Measurements from ENCODE around the gene GPR21. TPM values are rescaled to one million over a fixed set of nuclear protein-coding genes. Genes with fewer than 3 reads are reported as not detected.

The GPR21 gene
- total RNA-seq, 1 donor: 1.4 TPM

DNA sequence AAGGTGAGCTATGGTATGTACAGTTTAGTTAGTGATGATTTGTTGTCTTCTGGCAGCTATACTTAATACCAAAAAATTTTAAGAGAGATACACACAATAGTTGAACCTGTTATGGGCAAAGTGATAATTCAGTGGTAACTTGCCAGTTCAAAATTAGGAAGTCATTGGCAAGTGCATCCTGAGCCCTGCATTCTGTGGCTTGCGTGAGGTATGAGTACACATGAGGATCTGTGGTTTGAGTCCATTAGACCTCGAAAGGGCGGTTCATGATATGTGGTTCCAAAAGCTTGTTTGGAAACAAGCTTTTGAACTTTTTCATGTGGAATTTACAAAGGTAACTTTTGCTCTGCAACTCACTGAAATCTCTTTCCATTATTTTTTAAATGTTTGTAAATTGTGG, 47.0 kb downstream of the GPR21 start:
- H3K9me3 ChIP-seq (ENCODE audit: low read depth, low read length): no peaks in the 10 kb centered on the region
- peaks cover 13% of the 10 kb centered on the region for H3K36me3 ChIP-seq (ENCODE audit: insufficient read depth, low read length)

DNA sequence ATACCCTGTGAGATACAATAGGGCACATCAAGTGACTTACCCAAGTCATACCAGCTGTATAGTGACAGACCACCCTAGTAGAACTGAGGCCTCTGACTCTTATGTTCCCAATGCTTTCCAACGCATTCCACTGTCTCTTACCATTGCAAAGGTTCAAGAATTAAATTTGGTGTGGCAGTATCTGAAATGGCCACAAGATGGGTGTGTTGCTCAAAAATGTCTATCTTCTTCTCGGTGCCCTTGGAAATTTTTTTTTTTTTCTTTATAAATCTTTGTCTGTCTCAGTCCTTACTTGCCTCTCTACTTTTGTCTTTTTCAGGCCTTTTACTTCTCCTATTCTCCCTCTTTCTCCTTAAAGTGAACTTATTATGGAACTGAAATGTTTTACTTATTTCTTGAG, 48.4 kb downstream of the GPR21 start:
- Histone ChIP-seq H2AFZ (ENCODE audit: low read length) (no peak overlapping the region), H3K4me1 (ENCODE audit: insufficient read depth, low read length) (no peaks in the 10 kb centered on the region), H3K9me3 (ENCODE audit: low read depth, low read length) (no peaks in the 10 kb centered on the region), H3K79me2 (ENCODE audit: insufficient read depth, low read length) (no peaks in the 10 kb centered on the region), H3K27me3 (ENCODE audit: insufficient read depth, low read length) (no peaks in the 10 kb centered on the region), H3K27ac (ENCODE audit: low read depth, low read length) (no peak overlapping the region), H3K4me3 (ENCODE audit: insufficient read depth, low read length) (no peak overlapping the region), H4K20me1 (ENCODE audit: insufficient read depth, low read length) (no peaks in the 10 kb centered on the region), H3K4me2 (ENCODE audit: insufficient read depth, low read length) (no peak overlapping the region), H3K36me3 (ENCODE audit: insufficient read depth, low read length) (peaks cover 13% of the 10 kb centered on the region)
- DNase-seq (ENCODE audit: insufficient read length, low spot score, missing footprints): peak; percentile 37
- TF ChIP-seq, protein P1, sequence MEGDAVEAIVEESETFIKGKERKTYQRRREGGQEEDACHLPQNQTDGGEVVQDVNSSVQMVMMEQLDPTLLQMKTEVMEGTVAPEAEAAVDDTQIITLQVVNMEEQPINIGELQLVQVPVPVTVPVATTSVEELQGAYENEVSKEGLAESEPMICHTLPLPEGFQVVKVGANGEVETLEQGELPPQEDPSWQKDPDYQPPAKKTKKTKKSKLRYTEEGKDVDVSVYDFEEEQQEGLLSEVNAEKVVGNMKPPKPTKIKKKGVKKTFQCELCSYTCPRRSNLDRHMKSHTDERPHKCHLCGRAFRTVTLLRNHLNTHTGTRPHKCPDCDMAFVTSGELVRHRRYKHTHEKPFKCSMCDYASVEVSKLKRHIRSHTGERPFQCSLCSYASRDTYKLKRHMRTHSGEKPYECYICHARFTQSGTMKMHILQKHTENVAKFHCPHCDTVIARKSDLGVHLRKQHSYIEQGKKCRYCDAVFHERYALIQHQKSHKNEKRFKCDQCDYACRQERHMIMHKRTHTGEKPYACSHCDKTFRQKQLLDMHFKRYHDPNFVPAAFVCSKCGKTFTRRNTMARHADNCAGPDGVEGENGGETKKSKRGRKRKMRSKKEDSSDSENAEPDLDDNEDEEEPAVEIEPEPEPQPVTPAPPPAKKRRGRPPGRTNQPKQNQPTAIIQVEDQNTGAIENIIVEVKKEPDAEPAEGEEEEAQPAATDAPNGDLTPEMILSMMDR (IDR thresholded peaks at IDR 0.05; ENCODE audit: extremely low read depth, low read depth, low read length): peak; percentile 69

More for the DNA sequence above, 47.0 kb downstream of the GPR21 start:
- no peaks in the 10 kb centered on the region for H4K20me1 ChIP-seq (ENCODE audit: insufficient read depth, low read length)
- TF ChIP-seq, protein P1 (IDR thresholded peaks at IDR 0.05; ENCODE audit: extremely low read depth, low read depth, low read length): no peak
- H3K4me1 ChIP-seq (ENCODE audit: insufficient read depth, low read length): no peaks in the 10 kb centered on the region
- no peak overlapping the region for H2AFZ ChIP-seq (ENCODE audit: low read length)
- H3K4me3 ChIP-seq (ENCODE audit: insufficient read depth, low read length): no peak overlapping the region
- H3K79me2 ChIP-seq (ENCODE audit: insufficient read depth, low read length): no peaks in the 10 kb centered on the region
- DNase-seq (ENCODE audit: insufficient read length, low spot score, missing footprints): no peak
- no peak overlapping the region for H3K4me2 ChIP-seq (ENCODE audit: insufficient read depth, low read length)
- H3K27ac ChIP-seq (ENCODE audit: low read depth, low read length): no peak overlapping the region
- no peaks in the 10 kb centered on the region for H3K27me3 ChIP-seq (ENCODE audit: insufficient read depth, low read length)

DNA sequence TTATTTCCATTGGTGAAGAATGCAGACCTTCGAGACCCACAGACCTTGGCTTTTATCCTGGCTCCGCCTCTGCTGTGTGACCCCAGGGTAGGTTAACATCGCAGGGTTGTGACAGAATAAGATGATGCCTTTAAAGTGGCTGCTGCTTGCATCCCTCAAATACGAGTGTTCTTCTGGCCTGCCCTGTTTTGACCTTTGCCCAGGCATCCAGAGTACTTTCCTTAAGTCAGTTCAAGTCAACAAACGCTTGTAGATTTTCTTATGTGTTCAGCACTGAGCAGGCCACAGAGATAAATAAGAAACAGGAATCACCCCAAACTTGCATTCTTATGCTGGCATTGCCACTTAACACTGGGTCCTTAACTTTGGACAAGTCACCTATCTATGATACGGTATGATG, 50.2 kb downstream of the GPR21 start:
- Histone ChIP-seq H3K36me3 (ENCODE audit: insufficient read depth, low read length) (peaks cover 8% of the 10 kb centered on the region), H3K79me2 (ENCODE audit: insufficient read depth, low read length) (no peaks in the 10 kb centered on the region), H3K4me2 (ENCODE audit: insufficient read depth, low read length) (no peak overlapping the region), H2AFZ (ENCODE audit: low read length) (no peak overlapping the region), H3K27me3 (ENCODE audit: insufficient read depth, low read length) (no peaks in the 10 kb centered on the region), H3K4me1 (ENCODE audit: insufficient read depth, low read length) (no peaks in the 10 kb centered on the region), H3K27ac (ENCODE audit: low read depth, low read length) (no peak overlapping the region), H3K9me3 (ENCODE audit: low read depth, low read length) (no peaks in the 10 kb centered on the region), H4K20me1 (ENCODE audit: insufficient read depth, low read length) (no peaks in the 10 kb centered on the region), H3K4me3 (ENCODE audit: insufficient read depth, low read length) (no peak overlapping the region)
- no peak for DNase-seq (ENCODE audit: insufficient read length, low spot score, missing footprints)
- TF ChIP-seq, protein P1 (IDR thresholded peaks at IDR 0.05; ENCODE audit: extremely low read depth, low read depth, low read length): no peak

DNA sequence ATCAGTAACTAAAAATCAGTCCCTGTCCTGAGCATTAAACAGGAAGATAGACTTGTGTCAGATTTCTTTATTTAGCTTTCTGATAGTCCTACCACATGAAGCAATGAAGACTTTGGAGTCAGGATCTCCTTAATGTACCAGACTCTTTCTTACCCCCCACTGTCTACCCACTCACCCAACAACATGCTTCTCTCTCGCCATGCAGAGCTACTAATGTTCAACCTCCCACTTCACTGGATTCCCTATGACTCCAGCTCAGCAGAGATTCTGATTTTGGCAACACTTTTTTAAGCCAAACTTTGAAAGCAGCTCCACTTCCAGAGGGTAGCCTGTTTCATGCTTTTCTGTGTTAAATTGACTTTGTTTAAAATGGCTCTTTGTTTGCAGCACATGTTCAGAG, 50.8 kb downstream of the GPR21 start:
- H3K4me3 ChIP-seq (ENCODE audit: insufficient read depth, low read length): no peak overlapping the region
- peaks cover 8% of the 10 kb centered on the region for H3K36me3 ChIP-seq (ENCODE audit: insufficient read depth, low read length)
- H4K20me1 ChIP-seq (ENCODE audit: insufficient read depth, low read length): no peaks in the 10 kb centered on the region
- H3K79me2 ChIP-seq (ENCODE audit: insufficient read depth, low read length): no peaks in the 10 kb centered on the region
- no peak overlapping the region for H3K27ac ChIP-seq (ENCODE audit: low read depth, low read length)
- no peaks in the 10 kb centered on the region for H3K9me3 ChIP-seq (ENCODE audit: low read depth, low read length)
- H3K4me2 ChIP-seq (ENCODE audit: insufficient read depth, low read length): no peak overlapping the region
- H2AFZ ChIP-seq (ENCODE audit: low read length): no peak overlapping the region
- no peaks in the 10 kb centered on the region for H3K4me1 ChIP-seq (ENCODE audit: insufficient read depth, low read length)
- TF ChIP-seq, protein P1 (IDR thresholded peaks at IDR 0.05; ENCODE audit: extremely low read depth, low read depth, low read length): no peak
- no peaks in the 10 kb centered on the region for H3K27me3 ChIP-seq (ENCODE audit: insufficient read depth, low read length)
- DNase-seq (ENCODE audit: insufficient read length, low spot score, missing footprints): no peak

Small RNAs within 50 kb of the gene (small RNA-seq; reads per million reads assigned to genes)
- gene GPR21: not detected

Other genes starting within 250 kb of the GPR21 start
- gene OR5C1, start 244.7 kb upstream of the GPR21 start, total RNA-seq: not detected in 2 replicates
- not detected in 2 replicates for gene OR1K1, start 233.5 kb upstream of the GPR21 start, total RNA-seq
- gene PDCL, start 205.1 kb upstream of the GPR21 start, total RNA-seq: 31.8 and 37.3 TPM in 2 replicates
- 49.2 and 52.5 TPM in 2 replicates for gene RC3H2, start 128.3 kb upstream of the GPR21 start, total RNA-seq
- gene ZBTB6, start 120.3 kb upstream of the GPR21 start, total RNA-seq: 13.8 TPM in 2 replicates
- 5.0 and 5.4 TPM in 2 replicates for gene ZBTB26, start 102.2 kb upstream of the GPR21 start, total RNA-seq
- gene RABGAP1, start 92.6 kb upstream of the GPR21 start, total RNA-seq: 49.2 and 56.9 TPM in 2 replicates
- gene STRBP, start 234.9 kb downstream of the GPR21 start, total RNA-seq: 2.9 TPM in 2 replicates